NCI-H1105 (cell line): ENCODE results near the gene LPCAT3.

ENCODE experiments used
- DNase-seq: peaks from one replicate; lab custom pipeline; 2025; lab: John Stamatoyannopoulos, UW

Gene LPCAT3

DNA sequence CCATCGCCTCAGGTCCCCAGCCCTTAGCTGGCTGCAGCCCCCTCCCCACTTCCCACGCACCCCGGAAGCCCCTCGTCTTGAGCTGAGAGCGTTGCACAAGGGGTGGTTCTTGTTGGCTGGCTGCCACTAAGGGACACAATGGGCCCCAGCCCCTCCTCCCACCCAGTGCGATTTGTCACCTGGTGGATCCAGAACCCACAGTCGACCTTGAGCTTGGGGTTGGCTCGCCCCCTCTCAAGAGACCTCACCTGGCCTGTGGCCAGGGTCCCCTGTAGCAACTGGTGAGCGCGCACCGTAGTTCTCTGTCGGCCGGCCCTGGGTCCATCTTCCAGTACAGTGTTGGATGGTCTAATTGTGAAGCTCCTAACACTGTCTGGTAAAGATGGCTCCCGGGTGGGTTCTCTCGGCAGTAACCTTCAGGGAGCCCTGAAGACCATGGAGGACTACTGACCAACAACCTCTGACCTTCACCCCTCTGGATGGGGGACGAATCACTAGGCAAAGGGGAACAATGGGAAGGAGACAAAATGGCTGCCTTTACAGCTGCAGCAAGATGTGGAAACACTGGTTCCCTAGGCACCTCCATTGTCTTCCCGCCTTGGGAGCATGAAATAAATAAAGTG is 54.4 kb downstream of the LPCAT3 start:
- DNase-seq = peak; percentile 77

DNA sequence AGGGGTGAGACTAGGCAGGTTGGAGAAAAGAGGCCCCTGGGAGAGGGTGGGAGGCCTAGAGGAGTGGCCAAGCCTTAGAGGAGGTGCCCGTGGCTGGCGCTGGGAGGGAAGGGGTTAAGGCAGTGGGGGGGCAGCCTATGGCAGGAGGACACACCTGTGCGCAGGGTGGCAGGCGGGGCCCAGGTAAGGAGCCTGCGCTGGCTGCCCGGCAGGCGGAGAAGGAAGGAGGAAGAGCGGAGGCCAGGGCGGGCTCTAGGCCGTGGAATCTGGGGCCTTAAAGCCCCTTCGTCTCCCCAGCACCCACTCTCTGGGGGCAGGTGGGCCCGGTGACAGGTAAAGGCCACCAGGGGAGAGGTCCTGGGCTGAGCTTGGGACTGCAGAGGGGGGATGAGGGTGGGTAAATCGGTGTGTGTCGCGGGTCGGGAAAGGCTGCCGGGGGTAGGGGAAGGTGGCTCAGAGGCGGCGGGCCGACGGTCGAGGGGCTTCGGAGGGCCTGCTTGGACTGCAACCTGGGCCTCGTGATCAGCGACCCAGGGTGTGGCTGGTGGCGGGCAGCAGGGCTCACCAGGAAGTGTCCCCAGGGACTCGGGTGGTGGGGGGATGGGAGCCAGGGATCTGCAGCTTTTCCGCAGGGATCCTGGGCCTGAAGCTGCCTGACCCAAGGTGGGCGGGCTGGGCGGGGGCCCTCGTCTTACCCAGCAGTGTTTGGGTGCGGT is 55.1 kb downstream of the LPCAT3 start:
- DNase-seq = peak; percentile 97

DNA sequence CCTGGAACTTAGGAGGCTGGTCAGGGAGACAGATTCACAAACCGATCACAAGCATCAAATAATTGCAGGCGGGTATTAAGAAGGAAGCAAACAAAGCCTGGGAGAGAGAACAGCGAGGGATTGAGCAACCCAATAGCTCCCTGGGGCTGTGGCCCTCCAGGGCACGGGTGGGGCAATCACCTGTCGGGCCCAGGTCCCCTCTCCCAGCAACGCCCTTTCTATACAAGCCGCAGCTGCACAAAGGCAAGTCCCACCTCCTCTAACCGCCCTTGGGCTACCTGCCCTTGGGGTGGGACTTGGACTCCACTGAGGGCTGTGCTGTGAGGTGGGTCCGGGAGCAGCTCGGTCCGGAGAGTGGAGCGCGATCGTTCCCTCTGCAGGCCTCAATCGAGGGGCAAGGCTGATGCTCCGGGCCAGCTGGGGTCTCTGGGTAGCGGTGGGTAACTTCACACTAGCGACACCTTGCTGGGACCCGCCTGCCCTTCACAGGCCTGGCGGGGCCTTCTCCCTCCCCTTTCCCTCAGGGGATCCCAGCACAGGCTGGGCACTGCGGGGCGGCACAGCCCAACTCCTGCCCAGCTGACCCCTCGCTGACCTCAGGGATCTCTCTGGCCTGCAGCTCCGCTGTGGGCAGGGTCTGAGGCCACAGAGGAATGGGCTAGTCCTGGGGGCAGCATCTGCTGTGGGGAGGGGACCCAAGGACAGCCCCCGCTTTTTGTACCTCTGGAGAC is 55.8 kb downstream of the LPCAT3 start:
- DNase-seq = peak; percentile 89

DNA sequence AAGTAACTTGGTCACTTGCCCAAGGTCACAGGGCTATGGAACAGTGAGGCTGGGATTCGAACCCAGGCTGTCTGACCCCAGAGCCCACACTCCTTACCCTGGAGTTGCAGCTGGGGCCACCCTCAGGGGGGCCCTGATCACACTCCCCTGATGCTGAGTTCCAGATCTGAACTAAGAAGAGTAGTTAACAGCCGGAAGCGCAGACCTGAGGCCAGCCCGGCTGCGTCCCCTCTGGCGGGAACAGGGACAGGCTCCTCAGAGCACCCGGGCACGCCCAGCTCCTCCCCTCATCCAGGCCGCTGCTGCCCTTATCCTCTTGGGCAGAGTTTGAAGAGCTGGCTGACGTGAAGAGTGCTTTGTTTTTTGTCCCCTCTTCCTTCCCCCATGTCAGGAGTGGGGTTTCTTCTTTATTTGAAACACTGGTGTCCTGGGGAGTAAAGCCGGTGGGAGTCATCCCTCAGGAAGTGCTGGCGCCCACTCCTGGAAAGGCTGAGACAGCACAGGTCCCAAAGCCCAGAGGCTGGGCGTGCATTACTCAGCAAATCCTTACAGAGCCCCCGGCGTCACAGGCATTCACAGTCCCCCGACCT is 56.5 kb downstream of the LPCAT3 start:
- peak; percentile 89 for DNase-seq

DNA sequence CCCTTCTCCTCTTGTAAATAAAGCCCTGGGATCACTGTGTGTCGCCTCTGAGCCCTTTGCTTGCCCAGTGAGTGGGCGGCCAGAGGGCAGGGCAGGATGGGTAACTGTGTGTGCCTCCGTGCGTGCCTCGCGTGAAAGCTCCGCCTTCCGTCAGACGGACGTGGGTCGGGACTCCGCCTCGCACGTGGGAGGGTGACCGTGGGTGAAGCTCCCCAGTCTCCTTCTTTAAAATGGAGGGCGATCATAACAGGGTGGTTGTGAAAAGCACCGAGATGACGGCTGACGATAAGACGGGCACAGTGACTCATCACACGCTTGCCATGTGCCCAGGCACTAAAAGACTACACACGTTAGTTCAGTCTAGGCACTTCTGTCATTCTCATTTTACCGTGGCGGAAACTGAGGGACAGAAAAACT is 57.0 kb downstream of the LPCAT3 start:
- no peak for DNase-seq

DNA sequence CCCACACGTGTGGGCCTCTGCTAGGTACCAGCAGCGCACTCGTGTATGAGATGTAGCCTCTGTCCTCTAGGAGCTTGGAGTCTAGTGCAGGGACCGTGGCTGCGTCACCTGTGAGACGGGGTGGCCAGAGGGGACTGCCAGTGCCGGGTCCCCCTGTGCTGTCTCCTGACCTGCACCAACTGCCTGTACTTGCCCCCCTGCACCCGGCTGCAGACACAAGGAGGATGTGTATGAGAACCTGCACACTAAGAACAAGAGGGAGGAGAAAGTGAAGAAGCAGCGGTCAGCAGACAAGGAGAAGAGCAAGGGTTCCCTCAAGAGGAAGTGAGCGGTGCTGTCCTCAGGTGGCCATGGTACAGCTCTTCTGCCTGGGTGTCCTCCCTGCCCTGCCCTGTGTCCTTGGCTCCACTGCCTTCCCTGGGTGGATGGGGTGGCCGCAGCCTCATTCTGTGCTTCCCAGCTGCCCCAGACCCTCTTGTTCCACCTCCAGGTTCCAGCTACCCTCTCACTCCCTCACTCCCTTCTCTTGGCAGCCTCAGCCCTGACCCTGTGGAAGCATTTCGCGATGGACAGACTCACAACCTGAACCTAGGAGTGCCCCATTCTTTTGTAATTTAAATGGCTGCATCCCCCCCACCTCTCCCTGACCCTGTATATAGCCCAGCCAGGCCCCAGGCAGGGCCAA is 57.5 kb downstream of the LPCAT3 start:
- no peak for DNase-seq

DNA sequence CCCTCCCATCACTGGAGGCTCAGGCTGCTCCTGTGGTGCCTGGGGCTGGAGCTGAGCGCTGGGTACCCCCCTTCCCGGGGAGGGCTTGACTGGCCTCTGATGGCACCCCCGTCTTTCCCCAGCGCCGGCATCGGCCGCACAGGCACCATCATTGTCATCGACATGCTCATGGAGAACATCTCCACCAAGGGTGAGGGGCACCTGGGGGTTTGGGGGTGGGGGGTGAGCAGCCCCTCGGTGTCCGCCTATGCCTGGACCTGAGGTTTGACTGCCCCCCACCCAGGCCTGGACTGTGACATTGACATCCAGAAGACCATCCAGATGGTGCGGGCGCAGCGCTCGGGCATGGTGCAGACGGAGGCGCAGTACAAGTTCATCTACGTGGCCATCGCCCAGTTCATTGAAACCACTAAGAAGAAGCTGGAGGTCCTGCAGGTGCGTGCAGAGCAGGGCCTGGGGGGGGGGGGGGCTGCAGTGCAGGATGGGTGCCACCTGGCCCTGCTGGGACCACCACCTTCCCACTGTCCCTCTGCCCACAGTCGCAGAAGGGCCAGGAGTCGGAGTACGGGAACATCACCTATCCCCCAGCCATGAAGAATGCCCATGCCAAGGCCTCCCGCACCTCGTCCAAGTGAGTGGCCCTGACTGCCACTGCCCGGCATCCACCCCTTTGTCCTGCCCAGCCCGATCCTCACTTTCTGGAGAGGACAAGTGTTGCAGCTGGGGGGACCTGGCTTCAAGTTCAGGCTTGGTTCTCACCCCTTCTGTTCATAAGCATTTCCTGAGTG is 58.3 kb downstream of the LPCAT3 start:
- DNase-seq = no peak

DNA sequence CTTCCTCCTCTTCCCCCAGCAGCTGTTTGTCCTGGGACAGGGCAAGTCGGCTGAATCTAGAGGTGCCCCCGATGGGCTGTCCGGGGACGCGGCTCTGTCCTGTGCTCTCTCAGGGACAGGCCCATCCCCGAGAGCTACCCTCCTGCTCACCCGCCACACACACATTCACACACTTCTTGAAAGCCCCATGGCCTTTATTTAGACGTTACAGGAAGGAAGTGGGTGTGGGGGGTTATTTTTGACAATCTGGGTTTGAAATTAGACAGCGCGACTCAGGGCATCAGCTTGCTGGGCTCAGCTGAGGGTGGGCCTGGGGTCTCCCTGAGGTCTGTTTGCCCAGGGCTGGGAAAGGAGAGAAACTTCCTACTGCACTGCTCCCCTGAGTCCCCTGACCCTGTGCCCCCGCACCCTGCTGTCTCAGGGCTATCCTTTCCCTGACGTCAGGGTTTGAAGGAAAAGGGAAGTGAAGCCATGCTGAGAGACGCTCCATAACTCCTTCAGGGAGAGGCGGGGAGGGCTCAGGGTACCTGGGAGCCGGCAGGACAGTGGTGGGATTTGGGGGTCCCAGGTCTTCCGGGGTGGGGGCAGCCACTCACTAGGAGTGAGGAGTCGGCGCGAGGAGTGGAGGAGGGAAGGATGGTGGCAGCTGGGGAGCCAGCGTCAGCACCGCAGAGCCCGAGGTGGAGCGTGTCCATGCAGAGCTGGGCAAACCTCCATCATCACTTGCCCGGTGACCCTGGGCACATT is 59.0 kb downstream of the LPCAT3 start:
- DNase-seq = no peak

DNA sequence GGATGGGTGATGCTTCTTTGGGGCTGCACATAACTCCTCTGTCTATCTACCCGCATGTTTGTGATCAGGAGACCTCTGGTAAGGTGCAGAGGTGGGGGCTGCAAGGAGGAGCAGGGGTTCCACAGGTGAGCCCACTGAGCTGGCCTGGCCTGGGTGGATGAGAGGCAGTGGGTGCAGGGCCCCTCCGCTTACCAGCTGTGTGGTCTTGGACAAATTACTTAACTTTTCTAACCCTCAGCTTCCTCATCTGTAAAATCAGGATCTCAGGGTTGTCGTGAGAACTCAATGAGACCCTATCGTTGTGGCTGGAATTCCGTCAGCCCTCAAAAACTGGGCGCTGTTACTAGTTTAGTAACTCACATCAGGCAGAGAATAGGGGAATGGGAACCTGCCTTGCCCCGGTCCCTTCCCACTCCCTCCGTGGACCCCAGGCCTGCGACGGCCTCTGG is 59.6 kb downstream of the LPCAT3 start:
- DNase-seq = no peak

DNA sequence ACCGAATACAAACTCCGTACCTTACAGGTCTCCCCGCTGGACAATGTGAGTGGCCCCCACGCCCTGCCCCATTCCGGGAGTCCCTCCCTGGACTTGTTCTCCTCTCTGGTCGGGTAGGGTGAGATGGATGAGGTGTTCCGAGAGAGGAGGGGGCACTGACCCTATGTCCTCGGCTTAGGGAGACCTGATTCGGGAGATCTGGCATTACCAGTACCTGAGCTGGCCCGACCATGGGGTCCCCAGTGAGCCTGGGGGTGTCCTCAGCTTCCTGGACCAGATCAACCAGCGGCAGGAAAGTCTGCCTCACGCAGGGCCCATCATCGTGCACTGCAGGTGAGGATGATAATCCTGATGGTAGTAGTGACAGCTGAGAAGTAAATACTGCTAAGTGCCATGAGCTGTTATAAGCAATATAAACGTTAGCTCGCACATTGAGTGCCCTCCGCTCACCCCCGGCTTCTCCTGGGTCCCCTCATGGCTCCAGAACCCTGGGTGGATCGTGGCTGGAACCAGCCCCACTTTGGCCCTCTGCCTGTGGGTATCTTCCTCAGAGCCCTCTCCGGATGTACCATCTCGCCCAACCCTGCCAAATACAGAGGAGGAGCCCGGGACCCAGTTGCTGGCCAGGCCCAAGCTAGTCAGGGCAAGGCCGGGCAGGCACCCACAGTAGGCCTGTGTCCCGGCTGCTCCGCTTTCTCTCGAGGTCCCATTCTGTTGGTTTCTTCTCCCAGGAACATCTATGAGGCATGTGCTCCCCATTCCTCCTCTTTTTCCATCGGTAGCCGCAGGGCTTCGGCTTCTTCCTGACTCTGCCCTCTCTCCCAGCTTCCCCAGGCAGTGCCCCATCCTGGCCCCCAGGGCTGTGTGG is 60.3 kb downstream of the LPCAT3 start:
- DNase-seq = no peak

DNA sequence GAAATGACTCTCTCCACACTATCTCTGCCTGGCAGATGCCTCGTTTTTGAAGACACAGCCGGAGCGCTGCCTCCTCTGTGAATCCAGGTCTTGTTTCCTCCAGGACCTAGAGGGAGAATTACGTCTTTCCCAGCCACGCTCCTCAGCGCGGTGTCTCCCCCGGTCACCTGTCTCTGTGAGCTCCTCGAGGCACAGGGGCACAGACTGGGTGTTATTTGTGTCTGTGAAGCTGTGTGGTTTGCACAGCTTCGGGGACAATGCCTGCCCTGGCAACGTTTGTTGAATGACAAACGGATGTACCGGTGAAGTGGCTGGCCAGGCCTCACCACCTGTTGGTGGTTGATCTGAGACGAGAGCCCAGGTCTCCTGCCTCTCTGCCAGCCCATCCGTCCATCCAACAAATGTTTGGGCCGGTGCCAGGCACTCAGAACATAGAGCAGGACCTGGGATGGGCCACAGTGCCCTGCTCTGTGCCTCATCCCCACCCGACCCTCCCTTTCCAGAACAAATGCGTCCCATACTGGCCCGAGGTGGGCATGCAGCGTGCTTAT is 61.0 kb downstream of the LPCAT3 start:
- no peak for DNase-seq

DNA sequence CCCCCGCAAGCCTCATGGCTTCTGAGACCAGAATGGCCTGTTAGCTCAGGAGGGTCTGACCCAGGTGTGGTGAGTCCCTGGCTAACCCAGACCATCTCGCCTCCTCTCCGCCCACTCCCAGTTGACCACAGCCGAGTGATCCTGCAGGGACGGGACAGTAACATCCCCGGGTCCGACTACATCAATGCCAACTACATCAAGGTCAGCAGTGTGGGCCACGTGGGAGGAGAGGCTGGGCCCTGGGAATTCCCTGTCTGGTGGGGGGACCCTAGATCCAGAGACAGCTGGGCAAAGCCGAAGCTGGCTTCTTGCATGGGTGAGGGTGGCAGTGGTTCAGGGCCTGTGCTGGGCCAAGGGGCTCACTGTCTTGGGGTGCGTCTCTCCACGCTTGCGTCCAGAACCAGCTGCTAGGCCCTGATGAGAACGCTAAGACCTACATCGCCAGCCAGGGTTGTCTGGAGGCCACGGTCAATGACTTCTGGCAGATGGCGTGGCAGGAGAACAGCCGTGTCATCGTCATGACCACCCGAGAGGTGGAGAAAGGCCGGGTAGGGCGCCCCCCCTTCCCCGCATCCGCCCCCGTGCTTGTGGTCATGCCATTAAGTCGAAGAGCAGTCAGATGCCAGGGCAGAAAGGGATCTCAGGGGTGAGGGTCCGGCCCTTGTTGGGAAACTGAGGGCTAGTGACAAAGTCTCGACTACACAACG is 62.1 kb downstream of the LPCAT3 start:
- DNase-seq = no peak

DNA sequence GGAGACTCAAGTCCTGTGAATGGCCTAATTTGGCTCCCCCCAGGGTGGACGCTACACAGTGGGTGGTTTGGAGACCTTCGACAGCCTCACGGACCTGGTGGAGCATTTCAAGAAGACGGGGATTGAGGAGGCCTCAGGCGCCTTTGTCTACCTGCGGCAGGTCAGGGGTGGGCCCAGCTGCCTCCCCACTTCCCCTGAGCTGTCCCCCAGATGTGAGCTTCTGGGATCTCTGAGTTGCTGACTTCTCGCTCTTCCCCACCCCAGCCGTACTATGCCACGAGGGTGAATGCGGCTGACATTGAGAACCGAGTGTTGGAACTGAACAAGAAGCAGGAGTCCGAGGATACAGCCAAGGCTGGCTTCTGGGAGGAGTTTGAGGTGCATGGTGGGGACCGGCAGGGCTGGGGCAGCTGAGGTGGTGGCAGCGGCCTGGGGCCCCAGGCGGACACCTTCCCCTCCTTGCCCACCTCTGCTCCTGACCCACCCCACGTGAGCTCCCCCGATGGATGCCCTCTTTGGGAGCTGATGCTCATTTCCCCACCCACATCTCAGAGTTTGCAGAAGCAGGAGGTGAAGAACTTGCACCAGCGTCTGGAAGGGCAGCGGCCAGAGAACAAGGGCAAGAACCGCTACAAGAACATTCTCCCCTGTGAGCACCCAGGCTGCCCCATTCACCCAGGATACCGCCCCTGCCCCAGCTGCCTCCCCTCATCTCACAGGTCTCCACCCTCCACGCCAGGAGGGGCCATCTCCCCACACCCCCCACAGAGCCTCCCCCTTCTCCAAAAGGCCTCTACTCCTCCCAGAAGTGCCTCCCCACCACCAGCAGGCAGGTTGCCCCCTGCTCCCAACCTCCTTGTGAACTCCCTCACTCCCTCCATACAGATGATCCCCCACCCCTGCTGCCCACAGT is 62.9 kb downstream of the LPCAT3 start:
- DNase-seq = no peak

DNA sequence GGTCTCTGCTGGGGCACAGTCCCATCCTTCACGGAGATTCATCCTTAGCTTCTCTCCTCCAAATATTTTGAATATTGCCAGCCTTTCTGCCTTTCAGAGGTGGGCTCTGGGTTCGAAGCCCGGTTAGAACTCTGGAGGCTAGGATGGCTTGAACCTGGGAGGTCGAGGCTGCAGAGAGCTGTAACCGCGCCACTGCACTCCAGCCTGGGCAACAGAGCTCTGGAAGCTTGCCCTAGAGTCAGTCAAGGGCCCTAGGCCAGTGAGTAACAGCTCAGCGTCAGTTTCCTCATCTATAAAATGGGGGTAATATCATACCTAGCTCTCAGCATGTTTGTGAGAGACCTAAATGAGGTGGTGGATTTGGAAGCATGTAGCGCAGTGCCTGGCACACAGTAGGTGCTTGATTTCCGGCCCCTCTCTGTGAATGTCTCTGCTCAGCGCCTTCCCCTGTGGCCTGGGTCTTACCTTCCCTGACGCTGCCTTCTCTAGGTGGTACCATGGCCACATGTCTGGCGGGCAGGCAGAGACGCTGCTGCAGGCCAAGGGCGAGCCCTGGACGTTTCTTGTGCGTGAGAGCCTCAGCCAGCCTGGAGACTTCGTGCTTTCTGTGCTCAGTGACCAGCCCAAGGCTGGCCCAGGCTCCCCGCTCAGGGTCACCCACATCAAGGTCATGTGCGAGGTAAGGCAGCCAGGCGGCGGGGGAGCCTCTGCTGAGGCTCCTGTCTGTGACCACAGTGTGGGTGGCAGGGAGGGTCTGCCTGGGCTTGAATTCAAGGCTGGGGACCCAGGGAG is 63.8 kb downstream of the LPCAT3 start:
- no peak for DNase-seq

DNA sequence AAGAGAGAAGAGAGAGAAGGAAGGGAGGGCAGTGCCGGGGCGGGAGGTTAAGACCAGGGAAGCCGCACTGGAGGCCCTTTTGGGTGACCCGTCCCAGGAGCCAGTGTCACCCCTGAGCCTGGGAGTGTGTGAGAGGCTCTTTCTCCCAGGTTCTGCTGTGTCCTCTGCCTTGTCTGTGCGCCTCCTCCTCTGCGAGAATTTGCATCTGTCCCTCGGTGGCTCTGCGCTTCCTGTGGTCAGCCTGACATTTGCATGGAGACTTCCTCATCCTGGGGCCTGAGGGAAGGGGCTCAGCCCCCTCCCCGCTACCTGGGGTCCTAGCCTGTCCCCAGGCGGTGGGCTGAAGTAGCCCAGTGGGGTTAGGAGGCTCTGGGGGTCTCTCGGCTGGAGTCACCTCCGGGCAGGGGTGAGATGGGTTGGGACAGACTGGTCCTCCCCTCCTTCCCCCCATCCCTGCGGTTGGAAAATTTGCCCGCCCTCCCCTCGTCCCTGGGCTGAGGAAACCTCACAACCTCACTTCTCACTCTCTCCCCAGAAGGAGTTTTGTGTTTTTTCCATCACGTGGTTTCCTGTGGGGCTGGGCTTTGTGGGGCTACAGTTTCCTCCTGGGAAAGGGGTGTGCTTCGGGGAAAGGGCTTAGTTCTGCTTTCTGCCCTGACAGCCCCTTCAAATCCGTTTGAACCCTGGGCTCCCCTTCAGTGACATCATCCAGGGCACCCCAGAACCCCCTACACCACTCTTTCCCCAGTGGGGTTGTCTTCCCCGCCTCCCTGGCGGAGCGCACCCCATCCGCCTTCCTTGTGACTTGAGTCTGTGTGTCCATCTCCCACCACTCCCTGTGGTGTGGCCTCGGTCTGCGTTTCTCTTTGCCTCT is 64.6 kb downstream of the LPCAT3 start:
- DNase-seq = no peak
